HepG2 (cell line): ENCODE data around the gene TGFBRAP1. TPM values are rescaled to one million over a fixed set of nuclear protein-coding genes. Genes with fewer than 3 reads are reported as not detected.

Source experiments
- ATAC-seq: fragments of 200-7000 bp; cut with Tn5 transposase; 3 replicates; pipeline ENCODE4 v1.9.1; 2020; ENCODE audit warnings: mild to moderate bottlenecking, moderate library complexity
- BruUV-seq: library from RNA; stranded (reverse); fragments of 400-500 nt; replicated peaks from 2 replicates; lab custom pipeline; 2021; lab: Mats Ljungman, UMichigan
- CTCF ChIA-PET: fragments of 300-600 bp; formaldehyde crosslinking; extraction: SDS; loops from one replicate; lab custom pipeline; 2021; ENCODE audit warnings: low total read pairs, inconsistent platforms, low intra/inter-chr PET ratio; lab: Yijun Ruan, JAX
- POLR2A ChIA-PET: fragments of 350-600 bp; sonication (Branson Sonifier 250); formaldehyde crosslinking; loops from one replicate; lab custom pipeline; 2020; ENCODE audit warnings: antibody characterized with exemption, inconsistent platforms; lab: Yijun Ruan, JAX
- DNase-seq: peaks from one replicate; pipeline ENCODE4 v3.0.0-alpha.2; 2015; ENCODE audit warnings: low spot score
- FAIRE-seq: peaks from 3 replicates; lab custom pipeline; 2011; peaks lifted over from hg19 to GRCh38; lab: Jason Lieb, UNC
- H2AFZ ChIP-seq: one replicate; pipeline ENCODE4 v1.6.1; 2011; ENCODE audit warnings: low read length, inconsistent platforms
- H3K27ac ChIP-seq: fragments of 300-600 bp; 3 replicates; pipeline ENCODE4 v1.8.0; 2011; ENCODE audit warnings: mixed run types, mild to moderate bottlenecking, mixed read lengths, low read length, inconsistent platforms; ENCODE audit not compliant: insufficient read depth; ENCODE audit errors: extremely low read length
- H3K27me3 ChIP-seq, 2 experiments: fragments of 200-600 bp in 1 of 2; 2 replicates in 1 of 2; 3 replicates in 1 of 2; pipeline versions ENCODE4 v1.6.0 to v1.8.0; 2011; ENCODE audit warnings: low read length in 2 of 2, mild to moderate bottlenecking in 2 of 2, moderate library complexity in 2 of 2, inconsistent platforms in 1 of 2; ENCODE audit not compliant: insufficient read depth in 2 of 2, control insufficient read depth in 1 of 2
- H3K36me3 ChIP-seq, 2 experiments: fragments of 200-600 bp in 1 of 2; replicated peaks in 1 of 2; 2 replicates in 1 of 2; 3 replicates in 1 of 2; pipeline versions ENCODE4 v1.5.1 to v1.8.0; 2011; ENCODE audit warnings: low read length in 2 of 2, inconsistent platforms in 1 of 2; ENCODE audit not compliant: insufficient read depth in 2 of 2, control insufficient read depth in 1 of 2
- H3K4me1 ChIP-seq: 2 replicates; pipeline ENCODE4 v1.5.1; 2012; ENCODE audit warnings: low read length, inconsistent platforms; ENCODE audit not compliant: insufficient read depth
- H3K4me2 ChIP-seq: 2 replicates; pipeline ENCODE4 v1.6.0; 2011; ENCODE audit warnings: low read depth, low read length, inconsistent platforms
- H3K4me3 ChIP-seq, 3 experiments: fragments of 200-600 bp in 1 of 3; sonication (generic), shearing (Covaris generic) in 1 of 3; replicated peaks in 1 of 3; 2 replicates each; pipeline ENCODE4 v1.5.1; 2011 to 2016; ENCODE audit warnings: low read length in 3 of 3, inconsistent platforms in 2 of 3, low read depth in 2 of 3, mild to moderate bottlenecking in 2 of 3, control low read depth in 1 of 3, mixed read lengths in 1 of 3; ENCODE audit not compliant: insufficient read depth in 1 of 3
- H3K79me2 ChIP-seq: one replicate; pipeline ENCODE4 v1.6.1; 2011; ENCODE audit warnings: low read length, inconsistent platforms; ENCODE audit not compliant: insufficient read depth
- H3K9ac ChIP-seq: 2 replicates; pipeline ENCODE4 v1.6.0; 2011; ENCODE audit warnings: mild to moderate bottlenecking, low read depth, low read length, inconsistent platforms; ENCODE audit not compliant: insufficient read depth
- H3K9me3 ChIP-seq: 2 replicates; pipeline ENCODE4 v1.5.1; 2012; ENCODE audit warnings: mild to moderate bottlenecking, low read length
- H4K20me1 ChIP-seq: 2 replicates; pipeline ENCODE4 v1.6.0; 2011; ENCODE audit warnings: inconsistent platforms, mild to moderate bottlenecking, low read length, moderate library complexity; ENCODE audit not compliant: insufficient read depth
- BCL3 ChIP-seq: sonication (generic); formaldehyde crosslinking; IDR thresholded peaks from 2 replicates; pipeline ENCODE4 v1.5.1; 2020; ENCODE audit warnings: mild to moderate bottlenecking, missing genetic modification reagents, moderate library complexity
- FOXC1 ChIP-seq: sonication (generic); formaldehyde crosslinking; IDR thresholded peaks from 2 replicates; pipeline ENCODE4 v1.8.0; 2022; ENCODE audit warnings: mild to moderate bottlenecking, missing genetic modification reagents, borderline replicate concordance
- HNRNPK ChIP-seq: fragments of 200-400 bp; formaldehyde crosslinking; IDR thresholded peaks from 2 replicates; pipeline ENCODE4 v1.6.1; 2018; ENCODE audit warnings: low read length, low read depth, moderate library complexity, mild to moderate bottlenecking; ENCODE audit not compliant: poor library complexity, severe bottlenecking
- SPEN ChIP-seq: sonication (generic); formaldehyde crosslinking; IDR thresholded peaks from 2 replicates; pipeline ENCODE4 v1.5.1; 2020; ENCODE audit warnings: low read depth, mild to moderate bottlenecking, missing genetic modification reagents
- ZBTB14 ChIP-seq: sonication (generic); formaldehyde crosslinking; IDR thresholded peaks from 2 replicates; pipeline ENCODE4 v1.4.0; 2020; ENCODE audit warnings: missing genetic modification reagents
- ZMAT3 ChIP-seq: sonication (generic); formaldehyde crosslinking; conservative IDR thresholded peaks from 2 replicates; pipeline ENCODE4 v1.7.0; 2021; ENCODE audit warnings: missing genetic modification reagents
- ZNF792 ChIP-seq: IDR thresholded peaks from 2 replicates; pipeline ENCODE4 v1.6.1; 2016
- WGBS: methylation state at CpG from one replicate; pipeline ENCODE4 v1.1.6; 2017; ENCODE audit warnings: low lambda C conversion rate; 5-methylcytosine and 5-hydroxymethylcytosine counted together
- in situ Hi-C: cut with HindIII; loops from 2 replicates; pipeline ENCODE4 v1.10.0; 2017; ENCODE audit warnings: low pct_unique_long_range_greater_than_20kb; ENCODE audit not compliant: extremely low pct_ligation_motif_present
- intact Hi-C: fragments of 100-400 bp; cut with micrococcal nuclease; formaldehyde crosslinking; loops from one replicate; pipeline ENCODE4 v1.10.0; 2022; ENCODE audit not compliant: unreplicated experiment
- polyA plus RNA-seq, 8 experiments: library from polyadenylated mRNA; depleted of rRNA in 3 of 8; stranded (reverse) in 7 of 8; unstranded in 1 of 8; fragments of >200 nt; fragmentation: Illumina TruSeq in 4 of 8; extraction: Trizol in 4 of 8; gene quantifications; 2 replicates each; pipeline versions ENCODE4 v1.2.1 to v1.2.3, GENCODE V29; 2011 to 2016; ENCODE audit warnings: low read depth in 4 of 8, missing spikeins in 1 of 8, mixed read lengths in 1 of 8; ENCODE audit not compliant: insufficient read depth in 1 of 8
- total RNA-seq, 5 experiments: library from RNA; depleted of rRNA; stranded (reverse); fragments of >200 nt; fragmentation: Illumina TruSeq; extraction: Trizol; gene quantifications; 2 replicates each; pipeline ENCODE4 v1.2.3, GENCODE V29; 2016; ENCODE audit warnings: low read depth in 1 of 5

TGFBRAP1 gene
- total and polyA plus RNA-seq, 2 of the 13 experiments (the other 11 are each of a cell fraction or from before 2014, with no cell fraction given): 12.7 to 22.9 TPM

- no peaks in the 10 kb centered on the region; the same call in 1 of the 2 replicates for H4K20me1 ChIP-seq
- no peak overlapping the region for H3K9ac ChIP-seq
- H3K4me3 ChIP-seq: no peak overlapping the region
- H2AFZ ChIP-seq: no peak overlapping the region
- POLR2A ChIA-PET: no interaction called here
- CTCF ChIA-PET: interaction anchor here (1.0 to 3.4 kb wide), 2 partner anchors 148 to 174 kb away, joined by 3 to 78 read pairs; no protein-coding TSS in a partner anchor
- no peak for DNase-seq
- H3K4me2 ChIP-seq: no peak overlapping the region
- BruUV-seq: no TSS peak
- TF ChIP-seq HNRNPK (no peak), ZNF792 (CRISPR knock-in tag) (no peak)
- in situ Hi-C loops: loop anchor here (5.0 kb wide), 2 partner anchors 40 to 145 kb away; no protein-coding TSS in a partner anchor
- peaks cover 0 to 28% of the 10 kb centered on the region in 2 experiments; a peak in 3 of 5 replicates for H3K36me3 ChIP-seq
- H3K79me2 ChIP-seq: no peaks in the 10 kb centered on the region
- no peak for FAIRE-seq
- H3K9me3 ChIP-seq: no peaks in the 10 kb centered on the region
- ATAC-seq: no peak
- WGBS: 73% methylated on average over 4 of the region's 4 CpGs
- H3K27ac ChIP-seq: no peak overlapping the region
- H3K4me1 ChIP-seq: peaks cover 16% of the 10 kb centered on the region
- intact Hi-C loops: no loop called here
- no peaks in the 10 kb centered on the region for H3K27me3 ChIP-seq
Measured at GRCh38 chr2:105371810-105372209, 42.3 kb upstream of the TGFBRAP1 start.

- DNase-seq (no peak), FAIRE-seq (no peak), ATAC-seq (no peak)
- H3K4me2 ChIP-seq: no peak overlapping the region
- no TSS peak for BruUV-seq
- TF ChIP-seq FOXC1 (CRISPR knock-in tag): no peak
- no peak for TF ChIP-seq SPEN (CRISPR knock-in tag)
- no peak for TF ChIP-seq BCL3 (CRISPR knock-in tag)
- no peak for TF ChIP-seq ZMAT3 (CRISPR knock-in tag)
- TF ChIP-seq ZBTB14 (CRISPR knock-in tag): no peak
- 96% methylated on average over 10 of the region's 10 CpGs for WGBS
- H3K27ac ChIP-seq: no peak overlapping the region
- H3K79me2 ChIP-seq: no peaks in the 10 kb centered on the region
- peaks cover 0 to 29% of the 10 kb centered on the region in 2 experiments; a peak in 3 of 5 replicates for H3K36me3 ChIP-seq
- H3K4me3 ChIP-seq: no peak overlapping the region
- ChIA-PET CTCF (interaction anchor here (1.0 to 3.4 kb wide), 3 partner anchors 33 to 175 kb away, joined by 3 to 78 read pairs (median 6); no protein-coding TSS in a partner anchor), POLR2A (no interaction called here)
- H3K9me3 ChIP-seq: no peaks in the 10 kb centered on the region
- H3K9ac ChIP-seq: no peak overlapping the region
- in situ Hi-C loops: loop anchor here (5.0 kb wide), 2 partner anchors 41 to 146 kb away; no protein-coding TSS in a partner anchor
- intact Hi-C loops: no loop called here
- H3K4me1 ChIP-seq: peaks cover 16% of the 10 kb centered on the region
- H3K27me3 ChIP-seq: no peaks in the 10 kb centered on the region
- H4K20me1 ChIP-seq: no peaks in the 10 kb centered on the region; the same call in 1 of the 2 replicates
- no peak overlapping the region for H2AFZ ChIP-seq
Measured at GRCh38 chr2:105371156-105371555, 41.6 kb upstream of the TGFBRAP1 start.
